HUES6 (cell line): ENCODE measurements around the gene BDNF.
A peak's percentile ranks its signal among the peaks of the same experiment; 100 is the strongest.
"Not testable (repeated sequence)": the region's sequence is repeated elsewhere in the genome, so short reads cannot be mapped to it uniquely, and the experiment has no call there.

Experiments used
- H3K27ac ChIP-seq: 2 replicates; pipeline ENCODE4 v1.7.0; 2013; ENCODE audit warnings: low read depth, mild to moderate bottlenecking, low read length, inconsistent platforms
- H3K27me3 ChIP-seq: 2 replicates; pipeline ENCODE4 v1.6.1; 2013; ENCODE audit warnings: low read length; ENCODE audit not compliant: control insufficient read depth, insufficient read depth
- H3K36me3 ChIP-seq: 2 replicates; pipeline ENCODE4 v1.6.1; 2013; ENCODE audit warnings: low read length; ENCODE audit not compliant: control insufficient read depth, insufficient read depth
- H3K4me1 ChIP-seq: 2 replicates; pipeline ENCODE4 v1.6.1; 2013; ENCODE audit warnings: low read length; ENCODE audit not compliant: control insufficient read depth, insufficient read depth
- H3K4me3 ChIP-seq: 2 replicates; pipeline ENCODE4 v1.5.1; 2013; ENCODE audit warnings: low read depth, low read length
- H3K9ac ChIP-seq: one replicate; pipeline ENCODE4 v1.6.1; 2013; ENCODE audit warnings: mild to moderate bottlenecking, low read length
- H3K9me3 ChIP-seq: 2 replicates; pipeline ENCODE4 v1.6.1; 2013; ENCODE audit warnings: low read depth, low read length; ENCODE audit not compliant: control insufficient read depth, insufficient read depth

Gene BDNF

GRCh38 chr11:27648840-27649239 lies 51.4 kb downstream of the BDNF start:
- Histone ChIP-seq H3K27ac (no peak overlapping the region), H3K9ac (no peak overlapping the region), H3K9me3 (no peaks in the 10 kb centered on the region), H3K27me3 (no peaks in the 10 kb centered on the region), H3K36me3 (no peaks in the 10 kb centered on the region), H3K4me1 (peaks cover 18% of the 10 kb centered on the region; the same call in 1 of the 2 replicates), H3K4me3 (no peak overlapping the region)

- H3K9me3 ChIP-seq = no peaks in the 10 kb centered on the region
- no peak overlapping the region for H3K27ac ChIP-seq
- no peaks in the 10 kb centered on the region for H3K27me3 ChIP-seq
- no peak overlapping the region for H3K9ac ChIP-seq
- H3K4me3 ChIP-seq = no peak overlapping the region
- H3K4me1 ChIP-seq = peaks cover 14% of the 10 kb centered on the region; the same call in 1 of the 2 replicates
- H3K36me3 ChIP-seq = no peaks in the 10 kb centered on the region
Measured at GRCh38 chr11:27646051-27646818, 54.0 kb downstream of the BDNF start.

GRCh38 chr11:27642954-27643353 lies 57.3 kb downstream of the BDNF start:
- Histone ChIP-seq H3K36me3 (no peaks in the 10 kb centered on the region), H3K4me1 (peaks cover 10% of the 10 kb centered on the region; the same call in 1 of the 2 replicates), H3K27me3 (no peaks in the 10 kb centered on the region), H3K9me3 (no peaks in the 10 kb centered on the region), H3K9ac (no peak overlapping the region), H3K4me3 (no peak overlapping the region), H3K27ac (no peak overlapping the region)

- H3K27ac ChIP-seq = no peak overlapping the region
- H3K27me3 ChIP-seq = no peaks in the 10 kb centered on the region
- H3K4me1 ChIP-seq = peaks cover 20% of the 10 kb centered on the region
- H3K36me3 ChIP-seq = no peaks in the 10 kb centered on the region
- H3K4me3 ChIP-seq = no peak overlapping the region
- no peaks in the 10 kb centered on the region; the same call in 1 of the 2 replicates for H3K9me3 ChIP-seq
- no peak overlapping the region for H3K9ac ChIP-seq
Measured at GRCh38 chr11:27640954-27641353, 59.3 kb downstream of the BDNF start.

GRCh38 chr11:27635567-27636037 lies 64.7 kb downstream of the BDNF start:
- Histone ChIP-seq H3K27me3 (no peaks in the 10 kb centered on the region), H3K36me3 (peaks cover 15% of the 10 kb centered on the region), H3K4me1 (peaks cover 20% of the 10 kb centered on the region), H3K9me3 (peaks cover 2% of the 10 kb centered on the region; the same call in 1 of the 2 replicates), H3K9ac (peak overlapping the region; percentile 67), H3K4me3 (peak overlapping the region; percentile 36; the same call in 1 of the 2 replicates), H3K27ac (peak overlapping the region; percentile 94)

- Histone ChIP-seq H3K4me1 (peaks cover 20% of the 10 kb centered on the region), H3K9ac (peak overlapping the region; percentile 67), H3K36me3 (peaks cover 16% of the 10 kb centered on the region), H3K4me3 (peak overlapping the region; percentile 36), H3K27ac (peak overlapping the region; percentile 94)
- not testable (repeated sequence) for H3K9me3 ChIP-seq, H3K27me3 ChIP-seq
Measured at GRCh38 chr11:27634776-27635175, 65.5 kb downstream of the BDNF start.

GRCh38 chr11:27634282-27634681 lies 66.0 kb downstream of the BDNF start:
- H3K27ac ChIP-seq = peak overlapping the region; percentile 82; the same call in 1 of the 2 replicates
- H3K9ac ChIP-seq = peak overlapping the region; percentile 89
- H3K27me3 ChIP-seq, H3K9me3 ChIP-seq: not testable (repeated sequence)
- H3K4me1 ChIP-seq = peaks cover 20% of the 10 kb centered on the region
- peaks cover 17% of the 10 kb centered on the region for H3K36me3 ChIP-seq
- peak overlapping the region; percentile 77 for H3K4me3 ChIP-seq

GRCh38 chr11:27629023-27629422 lies 71.2 kb downstream of the BDNF start:
- Histone ChIP-seq H3K4me1 (peaks cover 32% of the 10 kb centered on the region), H3K9ac (peak overlapping the region; percentile 55), H3K4me3 (peak overlapping the region; percentile 49), H3K36me3 (peaks cover 51% of the 10 kb centered on the region), H3K27ac (peak overlapping the region; percentile 56)
- H3K27me3 ChIP-seq, H3K9me3 ChIP-seq: not testable (repeated sequence)

GRCh38 chr11:27627979-27628378 lies 72.3 kb downstream of the BDNF start:
- Histone ChIP-seq H3K4me1 (peaks cover 32% of the 10 kb centered on the region), H3K4me3 (no peak overlapping the region), H3K27me3 (no peaks in the 10 kb centered on the region), H3K9me3 (no peaks in the 10 kb centered on the region), H3K36me3 (peaks cover 57% of the 10 kb centered on the region), H3K27ac (peak overlapping the region; percentile 56), H3K9ac (peak overlapping the region; percentile 27)

GRCh38 chr11:27626938-27627586 lies 73.2 kb downstream of the BDNF start:
- no peak overlapping the region for H3K9ac ChIP-seq
- H3K4me3 ChIP-seq = no peak overlapping the region

More at GRCh38 chr11:27626938-27627586, 73.2 kb downstream of the BDNF start:
- Histone ChIP-seq H3K27ac (no peak overlapping the region), H3K27me3 (no peaks in the 10 kb centered on the region), H3K36me3 (peaks cover 57% of the 10 kb centered on the region), H3K9me3 (no peaks in the 10 kb centered on the region), H3K4me1 (peaks cover 32% of the 10 kb centered on the region)
